Fibroblast of skin of right quadriceps (primary cell): ENCODE data around the gene AZU1.
"Not testable (repeated sequence)": the region's sequence is repeated elsewhere in the genome, so short reads cannot be mapped to it uniquely, and the experiment has no call there.

Experiments
- DNase-seq: peaks from one replicate; pipeline ENCODE4 v3.0.0-alpha.2; 2013

Gene AZU1

GRCh38 chr19:810883-811489 is 16.7 kb upstream of the AZU1 start:
- no peak for DNase-seq

GRCh38 chr19:811506-812048 is 16.1 kb upstream of the AZU1 start:
- DNase-seq, result no peak

- no peak for DNase-seq
Observed at GRCh38 chr19:812049-812746, 15.4 kb upstream of the AZU1 start.

- no peak for DNase-seq
Observed at GRCh38 chr19:812747-813218, 14.9 kb upstream of the AZU1 start.

GRCh38 chr19:813219-814151 is 14.2 kb upstream of the AZU1 start:
- no peak for DNase-seq

GRCh38 chr19:814152-815078 is 13.2 kb upstream of the AZU1 start:
- DNase-seq, result no peak

- no peak for DNase-seq
Observed at GRCh38 chr19:815079-815774, 12.4 kb upstream of the AZU1 start.

GRCh38 chr19:815775-816499 is 11.7 kb upstream of the AZU1 start:
- DNase-seq, result no peak

GRCh38 chr19:816500-816857 is 11.2 kb upstream of the AZU1 start:
- DNase-seq, result no peak

GRCh38 chr19:820212-820611 is 7.4 kb upstream of the AZU1 start:
- DNase-seq, result not testable (repeated sequence)

- no peak for DNase-seq
Observed at GRCh38 chr19:821231-821824, 6.3 kb upstream of the AZU1 start.

- DNase-seq, result no peak
Observed at GRCh38 chr19:821825-822503, 5.7 kb upstream of the AZU1 start, which contains the start of gene PLPPR3. PLPPR3 (minus strand) TSS chr19:821955; CDS start chr19:821559, 396 bp downstream.

- no peak for DNase-seq
Observed at GRCh38 chr19:823565-824121, 4.0 kb upstream of the AZU1 start.

GRCh38 chr19:824885-825284 is 2.8 kb upstream of the AZU1 start:
- no peak for DNase-seq

GRCh38 chr19:825897-826644 is 1.6 kb upstream of the AZU1 start:
- DNase-seq, result no peak

- no peak for DNase-seq
Observed at GRCh38 chr19:827314-827709, 325 bp upstream of the AZU1 start.

GRCh38 chr19:829129-829758 is 1.6 kb downstream of the AZU1 start:
- DNase-seq, result no peak
